ENCODE results near the gene ME3. TPM values are rescaled to one million over a fixed set of nuclear protein-coding genes. Genes with fewer than 3 reads are reported as not detected.
"Not testable (repeated sequence)": the region's sequence is repeated elsewhere in the genome, so short reads cannot be mapped to it uniquely, and the experiment has no call there.

The ME3 gene
- total RNA-seq, 1 donor from 2014 or later = 1.8 TPM

DNA sequence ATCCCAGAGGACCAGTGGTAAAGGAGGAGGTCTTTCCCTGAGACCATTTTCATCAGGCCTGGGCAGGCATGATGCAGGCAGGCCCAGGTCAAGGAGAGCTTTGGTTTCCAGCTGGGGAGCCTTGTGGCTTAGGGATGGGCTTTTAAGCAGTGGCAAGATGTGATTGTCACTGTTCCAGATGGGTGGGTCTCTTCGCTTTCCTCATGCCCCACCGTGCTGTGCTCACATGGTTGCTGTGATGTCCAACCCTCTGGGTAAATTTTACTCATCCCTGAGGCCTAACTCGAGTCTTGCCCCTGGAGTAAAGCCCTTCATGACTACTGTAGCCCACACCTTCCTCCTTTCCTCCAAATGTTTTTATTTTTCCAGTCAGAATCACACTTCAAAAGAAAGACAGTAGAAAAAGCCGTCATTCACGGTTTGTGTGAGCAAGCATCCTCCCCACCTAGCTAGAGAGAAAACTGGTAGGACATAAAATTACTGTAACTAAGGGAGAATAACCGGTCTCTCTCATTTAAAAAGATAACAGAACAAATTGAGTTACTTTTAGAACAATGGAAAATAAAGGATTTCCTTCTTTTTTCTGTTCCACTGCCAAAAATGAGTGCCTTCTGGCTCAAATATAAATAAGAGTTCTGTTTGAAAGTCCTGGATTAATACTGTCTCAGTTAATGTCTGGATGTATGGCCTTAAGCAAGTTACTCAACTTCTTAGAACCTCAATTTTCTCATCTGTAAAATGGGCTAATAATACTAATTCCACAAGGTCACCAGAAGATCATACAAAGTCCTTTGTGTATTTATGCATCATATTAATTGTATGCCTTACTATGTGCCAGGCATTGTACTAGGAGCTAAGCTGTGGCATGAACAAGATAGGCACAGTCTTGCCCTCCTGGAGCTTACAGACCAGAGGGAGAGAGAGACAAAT, 84.9 kb downstream of the ME3 start:
- ATAC-seq = peak; percentile 15

DNA sequence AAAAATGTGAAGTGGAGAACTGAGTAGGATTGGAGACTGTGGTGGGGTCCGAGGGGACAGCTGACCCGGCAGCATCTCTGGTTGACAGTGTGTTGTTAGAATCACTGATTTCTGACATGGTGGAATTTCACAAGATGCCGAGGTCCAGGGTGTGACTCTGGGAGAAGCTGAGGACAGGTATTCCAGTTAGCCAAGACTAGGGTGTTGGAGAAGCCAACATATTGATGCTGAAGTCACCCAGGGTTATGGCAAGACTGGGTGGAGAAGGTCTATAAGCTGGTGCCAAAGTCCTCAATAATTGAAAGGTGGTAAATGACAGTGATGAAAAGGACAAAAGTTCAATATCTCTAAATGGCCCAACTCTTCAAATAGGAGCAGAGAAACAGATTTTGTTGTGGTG, 86.1 kb downstream of the ME3 start:
- no peak for ATAC-seq

- ATAC-seq = no peak
Observed at GRCh38 chr11:86582898-86583297, 89.5 kb downstream of the ME3 start.

DNA sequence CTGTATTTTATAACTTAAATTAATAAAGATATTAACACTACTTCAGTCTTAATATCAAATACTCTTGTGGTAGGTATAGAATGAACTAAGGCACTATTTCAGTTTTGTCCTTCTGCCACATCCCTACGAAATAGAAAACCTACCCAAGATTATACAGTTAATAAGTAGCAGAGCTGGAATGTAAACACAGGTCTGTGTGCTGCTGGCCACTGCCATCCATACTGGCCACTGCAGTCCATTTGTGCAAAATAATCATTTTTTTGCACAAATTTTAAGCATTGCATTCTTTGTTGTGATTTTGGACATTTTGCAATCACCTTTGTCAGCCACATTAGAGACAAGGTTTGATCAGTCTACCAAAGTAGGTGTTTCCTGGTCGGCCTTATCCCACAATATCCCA, 91.9 kb downstream of the ME3 start:
- ATAC-seq = no peak

- ATAC-seq = no peak
Observed at GRCh38 chr11:86579406-86579731, 93.0 kb downstream of the ME3 start.

DNA sequence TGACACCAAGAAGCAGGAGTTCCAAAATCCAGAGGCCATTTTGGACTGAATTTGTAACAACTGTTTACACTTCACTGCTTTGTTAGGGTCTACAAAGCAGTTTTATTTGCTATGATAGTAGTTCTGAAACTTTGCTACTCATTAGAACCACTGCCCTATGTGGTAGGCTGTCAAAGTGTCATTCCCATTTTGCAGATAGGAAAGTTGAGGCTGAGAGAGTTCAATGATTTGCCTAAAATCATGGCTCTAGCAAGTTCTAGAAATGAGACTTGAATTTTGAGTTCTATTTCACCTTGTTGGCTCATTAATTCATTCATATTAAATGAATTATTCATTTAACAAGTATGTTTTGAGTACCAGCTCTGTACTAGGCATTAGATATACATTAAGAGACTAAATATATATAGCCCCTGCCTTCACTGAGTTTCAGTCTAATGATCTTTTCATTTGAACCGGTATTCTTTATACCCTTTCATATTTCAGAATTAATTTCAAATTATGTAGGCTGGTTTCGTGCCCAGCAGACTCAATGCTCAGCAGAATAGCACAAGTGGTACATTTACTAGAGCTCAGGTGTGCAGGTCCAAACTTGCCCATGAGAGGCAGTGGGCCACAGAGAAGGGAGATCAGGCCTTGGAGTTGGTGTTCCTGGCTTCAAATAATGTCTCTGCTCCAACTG, 93.5 kb downstream of the ME3 start:
- no peak for ATAC-seq

DNA sequence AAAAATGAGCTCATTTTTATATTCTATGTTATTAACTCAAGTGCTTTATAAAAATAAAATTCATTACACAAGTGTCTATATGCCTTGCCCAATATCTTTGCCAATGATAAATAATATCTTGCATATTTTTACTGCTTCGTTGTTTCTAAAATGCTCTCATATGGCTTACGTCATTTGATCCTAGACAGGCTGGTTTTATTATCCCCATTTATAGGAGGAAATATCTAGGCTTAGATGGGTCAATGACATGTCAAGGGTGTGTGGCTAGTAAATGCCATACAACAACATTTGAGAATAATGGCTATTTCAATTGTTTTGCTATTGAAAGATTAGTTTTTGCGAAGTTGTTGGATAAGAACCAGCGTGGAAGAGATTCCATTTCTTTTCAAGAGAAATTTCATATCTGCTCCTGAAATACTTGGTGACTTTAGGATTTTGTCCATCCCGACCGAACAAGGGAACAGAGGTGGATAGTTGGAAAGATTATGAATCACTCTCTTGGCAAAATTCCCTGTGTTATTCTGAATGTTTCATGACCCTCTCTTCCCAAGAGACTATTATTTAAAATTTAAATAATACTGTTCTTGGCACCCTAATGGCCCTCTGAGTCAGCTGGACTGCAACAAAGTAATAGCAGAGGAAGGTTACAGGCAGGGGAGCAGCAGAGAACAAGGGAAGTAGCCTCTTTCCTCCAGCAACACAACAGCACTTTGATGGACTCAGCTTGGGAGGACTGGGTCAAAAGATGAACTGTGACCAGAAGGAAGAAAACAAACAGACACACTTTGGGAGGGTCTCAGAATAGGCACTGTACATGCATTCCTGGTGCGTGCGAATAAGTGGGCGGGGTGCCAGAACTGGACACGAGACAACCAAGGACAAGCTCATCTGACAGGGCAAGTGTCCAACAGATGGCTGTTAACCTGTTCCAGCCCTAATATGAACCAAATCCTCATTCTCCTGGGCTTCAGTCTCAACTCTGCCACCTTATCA, 94.5 kb downstream of the ME3 start:
- ATAC-seq = peak; percentile 74

DNA sequence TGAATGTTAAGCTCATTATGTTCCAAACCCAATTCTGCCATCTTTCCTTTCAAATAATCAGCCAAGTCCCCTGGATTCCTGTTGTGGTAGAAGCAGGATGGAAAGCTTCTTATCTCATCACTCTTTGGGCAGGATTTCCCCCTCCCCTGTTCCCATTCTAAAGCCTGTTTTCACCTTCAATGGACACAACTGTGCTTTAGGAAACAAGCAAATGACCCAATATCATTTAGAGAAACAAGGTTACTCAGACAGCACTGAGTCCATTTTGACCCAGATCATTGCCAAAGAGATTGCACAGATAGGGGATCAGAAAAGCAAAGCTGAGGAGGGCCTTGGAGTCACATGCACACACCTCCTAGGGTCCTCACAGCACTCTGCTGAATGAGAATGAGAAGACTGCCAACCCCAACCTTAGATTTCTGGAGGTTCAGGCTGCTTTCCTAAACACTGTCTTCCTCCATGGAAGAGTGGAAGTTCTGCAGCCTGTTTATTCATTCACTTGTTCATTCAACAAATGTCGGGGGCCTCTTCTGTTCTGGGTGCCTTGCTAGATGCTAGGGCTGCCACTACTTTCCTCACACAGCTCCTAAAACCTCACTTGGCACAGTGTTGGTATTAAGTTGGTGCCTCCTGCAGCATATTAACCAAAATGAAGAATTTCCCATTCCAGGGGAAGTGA, 95.3 kb downstream of the ME3 start:
- no peak for ATAC-seq

- no peak for ATAC-seq
Observed at GRCh38 chr11:86575927-86576326, 96.5 kb downstream of the ME3 start.

GRCh38 chr11:86575208-86575855, 97.1 kb downstream of the ME3 start:
- ATAC-seq = no peak

- ATAC-seq = no peak
Observed at GRCh38 chr11:86574493-86575207, 97.8 kb downstream of the ME3 start.

DNA sequence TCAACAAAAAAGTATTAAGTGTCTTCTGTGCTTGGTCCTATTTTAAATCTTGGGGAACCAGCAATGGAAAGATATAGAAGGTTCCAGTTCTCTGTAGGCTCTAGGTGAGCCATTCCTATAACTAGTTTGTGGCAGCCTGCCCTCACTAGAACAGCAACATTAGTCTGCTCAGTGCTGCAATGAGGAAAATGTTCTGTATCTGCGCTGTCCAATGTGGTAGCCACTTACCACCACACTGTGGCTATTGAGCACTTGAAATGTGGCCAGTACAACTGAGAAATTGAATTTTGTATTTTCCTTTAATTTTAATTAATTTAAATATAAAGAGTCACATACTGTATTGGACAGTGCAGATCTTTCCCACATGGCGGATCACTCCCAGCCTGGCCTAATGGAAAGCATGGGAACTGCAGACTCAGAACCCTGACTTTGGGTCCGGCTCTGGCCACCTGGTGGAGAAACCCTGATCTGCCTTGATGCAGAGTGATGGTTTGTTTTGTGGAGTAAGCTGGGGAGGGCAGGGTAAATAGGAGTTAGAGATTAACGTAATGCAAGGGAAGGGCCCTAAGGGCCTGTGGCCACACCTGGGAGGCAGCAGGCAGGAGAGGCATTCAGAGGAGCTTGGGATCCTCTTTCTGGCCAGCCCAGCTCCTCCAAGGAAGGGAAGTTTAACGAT, 101.0 kb downstream of the ME3 start:
- ATAC-seq = peak; percentile 35

DNA sequence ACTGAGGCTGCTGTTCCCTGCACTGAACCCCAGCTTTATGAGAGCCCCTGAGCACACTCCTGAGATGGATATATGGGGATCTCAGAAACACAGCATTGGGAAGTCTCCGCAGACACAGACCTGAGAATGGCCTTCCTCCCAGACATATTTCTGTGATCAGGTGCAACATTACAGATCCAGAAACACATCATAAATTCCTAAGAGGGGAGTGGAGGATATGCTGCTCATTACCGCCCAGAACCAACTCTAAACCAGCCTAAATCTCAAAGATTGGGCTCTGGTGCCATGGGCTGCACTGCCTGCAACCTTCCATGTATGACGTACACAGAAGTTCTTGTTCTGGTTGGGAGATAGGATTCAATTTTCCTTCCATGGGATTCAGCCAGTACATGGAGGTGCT, 102.0 kb downstream of the ME3 start:
- no peak for ATAC-seq

DNA sequence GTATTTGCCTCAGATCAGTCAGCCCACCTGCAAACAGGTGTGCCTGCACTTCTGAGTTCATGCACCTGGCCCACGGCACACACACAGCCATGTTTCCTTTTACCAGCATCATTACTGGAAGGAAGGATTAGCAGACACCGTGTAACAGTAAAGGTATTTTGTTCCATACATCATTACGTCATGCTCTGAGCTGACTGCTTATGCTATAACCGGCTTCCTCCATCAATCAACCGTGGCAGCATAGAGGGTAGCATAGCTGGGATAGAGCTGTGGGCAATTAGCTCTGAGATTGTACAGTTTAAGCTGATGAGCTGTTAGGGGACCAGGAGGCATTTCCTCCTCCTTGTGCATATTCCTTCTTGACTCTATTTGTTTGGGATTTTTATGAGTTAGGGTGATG, 102.4 kb downstream of the ME3 start:
- peak; percentile 68 for ATAC-seq

GRCh38 chr11:86569109-86569508, 103.3 kb downstream of the ME3 start:
- no peak for ATAC-seq

- no peak for ATAC-seq
Observed at GRCh38 chr11:86565801-86566312, 106.6 kb downstream of the ME3 start.

DNA sequence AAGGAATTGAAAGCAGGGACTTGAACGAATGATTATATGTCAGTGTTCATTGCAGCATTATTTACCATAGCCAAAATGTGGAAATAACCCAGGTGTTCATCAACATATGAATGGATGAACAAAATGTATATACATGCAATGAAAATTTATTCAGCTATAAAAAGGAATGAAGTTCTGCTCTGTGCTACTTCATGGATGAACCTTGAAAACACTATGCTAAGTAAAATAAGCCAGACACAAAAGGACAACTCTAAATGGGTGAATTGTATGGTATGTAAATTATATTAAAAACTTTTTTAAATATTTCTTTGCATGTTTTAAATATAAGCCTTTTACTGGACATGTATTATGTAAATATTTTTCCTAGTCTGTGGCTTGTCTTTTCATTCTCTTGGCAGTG, 107.0 kb downstream of the ME3 start:
- ATAC-seq = no peak

- ATAC-seq = not testable (repeated sequence)
Observed at GRCh38 chr11:86562842-86563241, 109.6 kb downstream of the ME3 start.

- peak; percentile 12 for ATAC-seq
Observed at GRCh38 chr11:86559311-86559945, 113.0 kb downstream of the ME3 start.

GRCh38 chr11:86558841-86559240, 113.6 kb downstream of the ME3 start:
- ATAC-seq = no peak
